OCI-LY3 (cell line): ENCODE results near the gene TNP2.

Experiments used
- EZH2phosphoT487 ChIP-seq: fragments of 200-600 bp; shearing (Covaris generic); IDR thresholded peaks from 2 replicates; pipeline ENCODE4 v1.6.1; 2018; ENCODE audit warnings: antibody characterized with exemption, mixed run types, low read depth
- TF ChIP-seq, protein P1 (sequence below): fragments of 200-600, 300-600 bp; sonication (generic); IDR thresholded peaks from 2 replicates; pipeline ENCODE4 v1.5.1; 2014; ENCODE audit warnings: antibody characterized with exemption, low read length, low read depth

GRCh38 chr16:11297492-11298142, 28.5 kb upstream of the TNP2 start:
- TF ChIP-seq, protein P1, sequence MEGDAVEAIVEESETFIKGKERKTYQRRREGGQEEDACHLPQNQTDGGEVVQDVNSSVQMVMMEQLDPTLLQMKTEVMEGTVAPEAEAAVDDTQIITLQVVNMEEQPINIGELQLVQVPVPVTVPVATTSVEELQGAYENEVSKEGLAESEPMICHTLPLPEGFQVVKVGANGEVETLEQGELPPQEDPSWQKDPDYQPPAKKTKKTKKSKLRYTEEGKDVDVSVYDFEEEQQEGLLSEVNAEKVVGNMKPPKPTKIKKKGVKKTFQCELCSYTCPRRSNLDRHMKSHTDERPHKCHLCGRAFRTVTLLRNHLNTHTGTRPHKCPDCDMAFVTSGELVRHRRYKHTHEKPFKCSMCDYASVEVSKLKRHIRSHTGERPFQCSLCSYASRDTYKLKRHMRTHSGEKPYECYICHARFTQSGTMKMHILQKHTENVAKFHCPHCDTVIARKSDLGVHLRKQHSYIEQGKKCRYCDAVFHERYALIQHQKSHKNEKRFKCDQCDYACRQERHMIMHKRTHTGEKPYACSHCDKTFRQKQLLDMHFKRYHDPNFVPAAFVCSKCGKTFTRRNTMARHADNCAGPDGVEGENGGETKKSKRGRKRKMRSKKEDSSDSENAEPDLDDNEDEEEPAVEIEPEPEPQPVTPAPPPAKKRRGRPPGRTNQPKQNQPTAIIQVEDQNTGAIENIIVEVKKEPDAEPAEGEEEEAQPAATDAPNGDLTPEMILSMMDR: peak; percentile 47
- TF ChIP-seq EZH2phosphoT487: no peak
